ENCODE results near the gene MYH4.
A peak's percentile ranks its signal among the peaks of the same experiment; 100 is the strongest.

Gene MYH4

GRCh38 chr17:10398352-10398751 lies 71.0 kb downstream of the MYH4 start:
- H3K27ac ChIP-seq (ENCODE audit: low read depth, low read length) = no peak overlapping the region
- H3K79me2 ChIP-seq (ENCODE audit: control insufficient read depth, insufficient read depth, low read length) = no peaks in the 10 kb centered on the region
- no peaks in the 10 kb centered on the region for H3K79me1 ChIP-seq (ENCODE audit: low read length)
- H3K4me1 ChIP-seq (ENCODE audit: control insufficient read depth, low read depth, low read length) = no peaks in the 10 kb centered on the region
- H3K27me3 ChIP-seq (ENCODE audit: insufficient read depth, low read length, poor library complexity) = no peaks in the 10 kb centered on the region
- no peak overlapping the region for H2BK15ac ChIP-seq (replicated peaks; ENCODE audit: low read depth)
- H3K23ac ChIP-seq (ENCODE audit: low read length) = no peak overlapping the region
- H4K5ac ChIP-seq (ENCODE audit: low read length) = no peak overlapping the region
- no peak overlapping the region for H3K9ac ChIP-seq (ENCODE audit: low read length)
- H2BK120ac ChIP-seq (ENCODE audit: low read depth, low read length) = no peak overlapping the region
- no peak overlapping the region for H3K18ac ChIP-seq (ENCODE audit: low read length)
- no peak overlapping the region for H3K4me3 ChIP-seq (ENCODE audit: low read length)
- H4K8ac ChIP-seq (ENCODE audit: low read depth, low read length) = no peak overlapping the region
- no peak overlapping the region for H2AK5ac ChIP-seq (ENCODE audit: low read length)
- no peaks in the 10 kb centered on the region for H3K36me3 ChIP-seq (ENCODE audit: control insufficient read depth, insufficient read depth, low read length)
- no peak overlapping the region for H3K56ac ChIP-seq (ENCODE audit: low read length)
- DNase-seq = peak; percentile 25
- H2BK5ac ChIP-seq (ENCODE audit: low read length) = no peak overlapping the region
- no peak overlapping the region for H3K4ac ChIP-seq (ENCODE audit: low read depth, low read length)
- no peak overlapping the region for H3K4me2 ChIP-seq (ENCODE audit: low read length)
- no CpG with 5 or more reads among the region's 9 CpGs for WGBS (ENCODE audit: extremely low coverage, insufficient coverage, low lambda C conversion rate)

DNA sequence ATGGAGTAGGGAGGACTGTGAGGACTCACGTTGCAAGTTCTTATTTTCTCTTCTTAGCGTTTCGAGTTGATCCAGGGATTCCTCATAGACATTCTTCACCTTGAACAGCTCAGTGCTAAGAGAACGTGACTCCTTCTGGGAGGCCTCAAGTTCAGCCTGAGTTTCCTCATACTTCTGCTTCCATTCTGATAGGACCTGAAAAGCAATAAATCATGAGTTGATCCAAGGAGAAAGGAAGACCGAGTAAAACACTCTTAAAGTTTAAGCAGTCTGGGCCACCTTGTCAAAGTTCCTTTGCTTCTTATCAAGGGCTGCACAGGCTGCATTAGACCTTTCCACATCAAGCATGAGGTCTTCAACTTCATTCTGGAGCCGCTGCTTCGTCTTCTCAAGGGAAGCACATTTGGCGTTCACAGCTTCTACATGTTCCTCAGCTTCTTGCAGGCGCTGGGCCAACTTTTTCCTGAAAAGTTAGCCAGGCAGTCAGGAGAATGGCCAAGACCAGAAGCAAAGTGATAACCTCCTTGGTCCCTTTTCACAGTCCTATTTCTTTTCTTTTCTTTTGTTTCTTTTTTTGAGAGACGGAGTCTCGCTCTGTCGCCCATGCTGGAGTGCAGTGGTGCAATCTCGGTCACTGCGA lies 72.7 kb downstream of the MYH4 start:
- Histone ChIP-seq H3K4me1 (ENCODE audit: control insufficient read depth, low read depth, low read length) (no peaks in the 10 kb centered on the region), H3K27ac (ENCODE audit: low read depth, low read length) (no peak overlapping the region), H3K18ac (ENCODE audit: low read length) (no peak overlapping the region), H3K23ac (ENCODE audit: low read length) (no peak overlapping the region), H3K4ac (ENCODE audit: low read depth, low read length) (no peak overlapping the region), H3K4me2 (ENCODE audit: low read length) (no peak overlapping the region), H3K79me1 (ENCODE audit: low read length) (no peaks in the 10 kb centered on the region), H3K56ac (ENCODE audit: low read length) (no peak overlapping the region), H3K36me3 (ENCODE audit: control insufficient read depth, insufficient read depth, low read length) (no peaks in the 10 kb centered on the region), H3K9ac (ENCODE audit: low read length) (no peak overlapping the region), H2BK15ac (replicated peaks; ENCODE audit: low read depth) (no peak overlapping the region), H4K5ac (ENCODE audit: low read length) (no peak overlapping the region), H2BK120ac (ENCODE audit: low read depth, low read length) (no peak overlapping the region), H2BK5ac (ENCODE audit: low read length) (no peak overlapping the region), H4K8ac (ENCODE audit: low read depth, low read length) (no peak overlapping the region), H3K4me3 (ENCODE audit: low read length) (no peak overlapping the region), H3K79me2 (ENCODE audit: control insufficient read depth, insufficient read depth, low read length) (no peaks in the 10 kb centered on the region), H2AK5ac (ENCODE audit: low read length) (no peak overlapping the region), H3K27me3 (ENCODE audit: insufficient read depth, low read length, poor library complexity) (no peaks in the 10 kb centered on the region)
- DNase-seq = no peak
- WGBS (ENCODE audit: extremely low coverage, insufficient coverage, low lambda C conversion rate) = no CpG with 5 or more reads among the region's 14 CpGs

DNA sequence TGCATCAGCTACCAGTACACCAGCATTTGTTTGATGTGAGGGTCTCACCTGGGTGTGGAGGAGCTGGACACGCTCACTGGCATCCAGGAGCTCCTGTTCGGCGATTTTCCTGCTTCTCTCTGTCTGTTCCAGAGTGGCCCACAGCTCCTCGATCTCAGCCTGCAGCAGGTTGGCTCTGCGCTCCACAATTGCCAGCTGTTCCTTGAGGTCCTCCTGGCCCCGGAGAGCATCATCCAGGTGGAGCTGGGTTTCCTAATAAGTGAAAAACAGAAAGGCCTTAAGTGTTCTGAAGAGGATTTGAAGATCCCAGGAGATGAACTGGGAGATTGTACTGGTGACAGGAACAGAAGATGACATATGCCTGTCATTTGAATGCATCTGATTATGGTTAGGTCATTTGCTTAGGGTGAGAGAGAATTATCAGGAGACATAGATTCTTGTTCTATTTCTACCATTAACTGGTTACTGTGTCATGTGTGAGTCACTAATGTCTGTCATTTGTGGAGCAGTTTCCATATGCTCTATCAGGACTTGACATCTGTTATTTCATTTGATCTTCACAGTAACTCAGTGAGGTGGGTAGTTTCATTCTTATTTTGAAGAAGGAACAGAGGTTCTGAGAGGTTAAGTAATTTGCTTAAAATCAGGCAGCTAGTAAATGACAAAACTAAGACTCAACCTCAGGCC lies 75.0 kb downstream of the MYH4 start:
- Histone ChIP-seq H3K4ac (ENCODE audit: low read depth, low read length) (no peak overlapping the region), H3K23ac (ENCODE audit: low read length) (no peak overlapping the region), H3K4me3 (ENCODE audit: low read length) (no peak overlapping the region), H3K4me1 (ENCODE audit: control insufficient read depth, low read depth, low read length) (no peaks in the 10 kb centered on the region), H3K36me3 (ENCODE audit: control insufficient read depth, insufficient read depth, low read length) (no peaks in the 10 kb centered on the region), H4K8ac (ENCODE audit: low read depth, low read length) (no peak overlapping the region), H2BK120ac (ENCODE audit: low read depth, low read length) (no peak overlapping the region), H3K4me2 (ENCODE audit: low read length) (no peak overlapping the region), H3K79me1 (ENCODE audit: low read length) (no peaks in the 10 kb centered on the region), H3K56ac (ENCODE audit: low read length) (no peak overlapping the region), H2AK5ac (ENCODE audit: low read length) (no peak overlapping the region), H4K5ac (ENCODE audit: low read length) (no peak overlapping the region), H3K27ac (ENCODE audit: low read depth, low read length) (no peak overlapping the region), H3K27me3 (ENCODE audit: insufficient read depth, low read length, poor library complexity) (no peaks in the 10 kb centered on the region), H3K18ac (ENCODE audit: low read length) (no peak overlapping the region), H3K9ac (ENCODE audit: low read length) (no peak overlapping the region), H3K79me2 (ENCODE audit: control insufficient read depth, insufficient read depth, low read length) (no peaks in the 10 kb centered on the region), H2BK5ac (ENCODE audit: low read length) (no peak overlapping the region), H2BK15ac (replicated peaks; ENCODE audit: low read depth) (no peak overlapping the region)
- no peak for DNase-seq
- WGBS (ENCODE audit: extremely low coverage, insufficient coverage, low lambda C conversion rate) = no CpG with 5 or more reads among the region's 6 CpGs
